Measurements from ENCODE around the gene FOXN1. TPM values are rescaled to one million over a fixed set of nuclear protein-coding genes. Genes with fewer than 3 reads are reported as not detected.

Gene FOXN1
- total RNA-seq, 1 donor from 2014 or later, result 0.07 TPM

DNA sequence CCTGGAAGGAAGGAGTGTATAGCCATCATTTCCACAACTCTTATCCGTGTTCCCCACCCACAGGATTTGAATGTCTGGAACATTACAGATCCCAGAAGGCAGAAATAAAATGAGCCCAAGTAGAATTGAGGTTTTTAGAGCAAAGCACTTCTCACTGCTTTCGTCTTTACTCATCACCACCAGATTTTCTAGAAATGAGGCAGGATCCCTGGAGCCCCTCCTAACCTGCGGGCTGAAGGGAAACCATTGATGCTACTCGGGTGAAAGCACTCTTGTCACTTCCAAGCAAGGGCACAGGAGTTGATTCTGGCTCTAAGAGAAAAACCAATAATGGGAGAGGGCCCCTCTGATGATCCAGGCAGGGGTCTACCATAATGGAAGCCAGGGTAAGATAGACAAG, 73.4 kb downstream of the FOXN1 start:
- no peak for DNase-seq (ENCODE audit: low spot score, unreplicated experiment)
- TF ChIP-seq, protein P1, sequence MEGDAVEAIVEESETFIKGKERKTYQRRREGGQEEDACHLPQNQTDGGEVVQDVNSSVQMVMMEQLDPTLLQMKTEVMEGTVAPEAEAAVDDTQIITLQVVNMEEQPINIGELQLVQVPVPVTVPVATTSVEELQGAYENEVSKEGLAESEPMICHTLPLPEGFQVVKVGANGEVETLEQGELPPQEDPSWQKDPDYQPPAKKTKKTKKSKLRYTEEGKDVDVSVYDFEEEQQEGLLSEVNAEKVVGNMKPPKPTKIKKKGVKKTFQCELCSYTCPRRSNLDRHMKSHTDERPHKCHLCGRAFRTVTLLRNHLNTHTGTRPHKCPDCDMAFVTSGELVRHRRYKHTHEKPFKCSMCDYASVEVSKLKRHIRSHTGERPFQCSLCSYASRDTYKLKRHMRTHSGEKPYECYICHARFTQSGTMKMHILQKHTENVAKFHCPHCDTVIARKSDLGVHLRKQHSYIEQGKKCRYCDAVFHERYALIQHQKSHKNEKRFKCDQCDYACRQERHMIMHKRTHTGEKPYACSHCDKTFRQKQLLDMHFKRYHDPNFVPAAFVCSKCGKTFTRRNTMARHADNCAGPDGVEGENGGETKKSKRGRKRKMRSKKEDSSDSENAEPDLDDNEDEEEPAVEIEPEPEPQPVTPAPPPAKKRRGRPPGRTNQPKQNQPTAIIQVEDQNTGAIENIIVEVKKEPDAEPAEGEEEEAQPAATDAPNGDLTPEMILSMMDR (IDR thresholded peaks at IDR 0.05; ENCODE audit: unreplicated experiment), result no peak
- Mint-ChIP-seq H3K36me3 (ENCODE audit: insufficient read depth) (peaks cover 13% of the 10 kb centered on the region), H3K27ac (no peak overlapping the region), H3K4me1 (ENCODE audit: low read depth) (peaks cover 4% of the 10 kb centered on the region), H3K4me3 (ENCODE audit: low read depth) (no peak overlapping the region), H3K9me3 (ENCODE audit: low read depth) (no peaks in the 10 kb centered on the region), H3K27me3 (peaks cover 5% of the 10 kb centered on the region)

DNA sequence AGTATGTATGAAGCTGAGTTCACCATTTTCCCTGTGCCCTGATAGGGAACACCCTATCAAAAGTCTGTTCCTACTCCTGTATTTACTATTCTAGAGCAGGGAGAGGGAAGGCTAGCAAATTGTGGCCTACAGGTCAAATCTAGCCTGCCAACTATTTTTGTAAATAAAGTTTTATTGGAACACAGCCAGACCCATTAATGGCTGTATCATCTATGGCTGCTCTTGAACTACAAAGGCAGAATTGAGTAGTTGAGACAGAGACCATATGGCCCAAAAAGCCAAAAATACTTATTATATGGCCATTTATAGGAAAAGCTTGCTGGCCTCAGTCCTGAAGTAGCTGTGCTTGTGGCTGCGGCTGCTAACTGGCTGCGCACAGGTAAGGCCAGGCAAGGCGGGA, 74.8 kb downstream of the FOXN1 start:
- Mint-ChIP-seq H3K36me3 (ENCODE audit: insufficient read depth) (peaks cover 16% of the 10 kb centered on the region), H3K27ac (no peak overlapping the region)
- TF ChIP-seq, protein P1 (IDR thresholded peaks at IDR 0.05; ENCODE audit: unreplicated experiment), result no peak

GRCh38 chr17:28582513-28582912, 76.4 kb downstream of the FOXN1 start:
- Mint-ChIP-seq H3K27me3 (no peaks in the 10 kb centered on the region), H3K4me1 (ENCODE audit: low read depth) (no peaks in the 10 kb centered on the region), H3K4me3 (ENCODE audit: low read depth) (no peak overlapping the region), H3K36me3 (ENCODE audit: insufficient read depth) (peaks cover 15% of the 10 kb centered on the region), H3K27ac (no peak overlapping the region), H3K9me3 (ENCODE audit: low read depth) (no peaks in the 10 kb centered on the region)
- no peak for DNase-seq (ENCODE audit: low spot score, unreplicated experiment)
- TF ChIP-seq, protein P1 (IDR thresholded peaks at IDR 0.05; ENCODE audit: unreplicated experiment), result no peak

More for the DNA sequence above, 74.8 kb downstream of the FOXN1 start:
- Mint-ChIP-seq H3K27me3 (peaks cover 4% of the 10 kb centered on the region), H3K4me1 (ENCODE audit: low read depth) (peaks cover 4% of the 10 kb centered on the region), H3K9me3 (ENCODE audit: low read depth) (no peaks in the 10 kb centered on the region), H3K4me3 (ENCODE audit: low read depth) (no peak overlapping the region)
- DNase-seq (ENCODE audit: low spot score, unreplicated experiment), result no peak

DNA sequence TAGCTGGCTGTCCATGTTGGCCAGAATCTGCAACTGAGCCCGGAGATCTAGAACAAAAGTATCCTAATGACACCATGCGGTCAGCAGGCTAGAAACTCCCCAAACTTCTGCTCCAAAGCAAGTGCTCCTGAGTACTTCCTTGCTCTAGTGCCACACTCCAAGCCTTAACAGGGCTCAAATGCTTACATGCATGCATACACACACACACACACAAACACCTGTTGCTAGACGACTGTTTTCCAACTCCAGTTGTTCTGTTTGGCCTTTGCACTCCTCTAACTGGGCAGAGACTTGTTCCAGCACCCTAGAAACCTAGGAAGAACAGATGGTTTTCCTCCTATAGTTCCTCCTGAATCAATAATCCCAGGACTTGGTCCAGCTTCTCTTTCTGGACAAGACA, 78.3 kb downstream of the FOXN1 start:
- peaks cover 18% of the 10 kb centered on the region for H3K36me3 Mint-ChIP-seq (ENCODE audit: insufficient read depth)
- no peaks in the 10 kb centered on the region for H3K9me3 Mint-ChIP-seq (ENCODE audit: low read depth)
- H3K27ac Mint-ChIP-seq, result no peak overlapping the region

DNA sequence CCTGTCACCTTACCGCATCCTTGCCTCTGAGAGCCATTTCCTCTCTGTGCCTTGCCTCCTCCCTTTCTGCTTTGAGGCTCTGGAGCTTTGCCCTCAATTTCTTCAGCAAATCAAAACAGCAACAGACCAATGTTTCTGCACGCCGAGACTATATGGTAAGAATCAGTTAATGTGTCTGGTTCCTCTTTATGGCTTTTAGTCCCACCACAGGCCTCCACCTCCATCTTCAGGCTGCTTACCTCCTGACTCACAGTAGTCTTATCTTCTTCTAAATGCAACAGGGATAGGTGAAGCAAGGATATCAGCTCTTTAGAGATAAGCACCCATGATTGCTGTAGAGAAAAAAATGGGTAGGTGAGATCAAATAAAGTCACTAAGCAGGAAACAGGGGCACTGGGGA, 79.7 kb downstream of the FOXN1 start:
- TF ChIP-seq, protein P1 (IDR thresholded peaks at IDR 0.05; ENCODE audit: unreplicated experiment), result no peak
- peaks cover 13% of the 10 kb centered on the region for H3K36me3 Mint-ChIP-seq (ENCODE audit: insufficient read depth)
- no peaks in the 10 kb centered on the region for H3K4me1 Mint-ChIP-seq (ENCODE audit: low read depth)
- no peak overlapping the region for H3K27ac Mint-ChIP-seq
- H3K9me3 Mint-ChIP-seq (ENCODE audit: low read depth), result no peaks in the 10 kb centered on the region
- no peak overlapping the region for H3K4me3 Mint-ChIP-seq (ENCODE audit: low read depth)
- no peak for DNase-seq (ENCODE audit: low spot score, unreplicated experiment)
- no peaks in the 10 kb centered on the region for H3K27me3 Mint-ChIP-seq

More for the DNA sequence above, 78.3 kb downstream of the FOXN1 start:
- Mint-ChIP-seq H3K27me3 (no peaks in the 10 kb centered on the region), H3K4me1 (ENCODE audit: low read depth) (no peaks in the 10 kb centered on the region), H3K4me3 (ENCODE audit: low read depth) (no peak overlapping the region)
- no peak for DNase-seq (ENCODE audit: low spot score, unreplicated experiment)
- TF ChIP-seq, protein P1 (IDR thresholded peaks at IDR 0.05; ENCODE audit: unreplicated experiment), result no peak

Other genes with a start within 250 kb of the FOXN1 start
- 93.8 and 102 TPM in 2 replicates for gene TMEM97, start 187.1 kb upstream of the FOXN1 start, total RNA-seq
- gene IFT20, start 170.9 kb upstream of the FOXN1 start, total RNA-seq, result 35.4 and 41.0 TPM in 2 replicates
- gene TNFAIP1, start 170.6 kb upstream of the FOXN1 start, total RNA-seq, result 50.9 and 51.0 TPM in 2 replicates
- gene POLDIP2, start 148.8 kb upstream of the FOXN1 start, total RNA-seq, result 66.0 and 68.6 TPM in 2 replicates
- gene SEBOX, start 141.1 kb upstream of the FOXN1 start, total RNA-seq, result not detected in 2 replicates
- 128 and 139 TPM in 2 replicates for gene VTN, start 136.0 kb upstream of the FOXN1 start, total RNA-seq
- gene SARM1, start 134.7 kb upstream of the FOXN1 start, total RNA-seq, result 20.0 and 20.5 TPM in 2 replicates
- 15.7 and 16.1 TPM in 2 replicates for gene SLC46A1, start 100.1 kb upstream of the FOXN1 start, total RNA-seq
- 0.29 and 0.31 TPM in 2 replicates for gene SLC13A2, start 32.7 kb upstream of the FOXN1 start, total RNA-seq
- 41.3 and 46.7 TPM in 2 replicates for gene UNC119, start 46.3 kb downstream of the FOXN1 start, total RNA-seq
- 65.0 and 68.2 TPM in 2 replicates for gene PIGS, start 65.2 kb downstream of the FOXN1 start, total RNA-seq
- 4.8 and 5.6 TPM in 2 replicates for gene ALDOC, start 70.5 kb downstream of the FOXN1 start, total RNA-seq
- gene SPAG5, start 92.7 kb downstream of the FOXN1 start, total RNA-seq, result 69.4 and 77.8 TPM in 2 replicates
- gene RSKR, start 107.8 kb downstream of the FOXN1 start, total RNA-seq, result 35.5 and 36.7 TPM in 2 replicates
- gene BLTP2, start 138.8 kb downstream of the FOXN1 start, total RNA-seq, result 182 and 190 TPM in 2 replicates
- 53.3 and 57.9 TPM in 2 replicates for gene SDF2, start 155.6 kb downstream of the FOXN1 start, total RNA-seq
- gene SUPT6H, start 155.9 kb downstream of the FOXN1 start, total RNA-seq, result 80.0 and 88.0 TPM in 2 replicates
- 15.2 and 16.3 TPM in 2 replicates for gene PROCA1, start 205.5 kb downstream of the FOXN1 start, total RNA-seq
- 147 and 150 TPM in 2 replicates for gene RAB34, start 211.5 kb downstream of the FOXN1 start, total RNA-seq
- gene RPL23A, start 213.6 kb downstream of the FOXN1 start, total RNA-seq, result 1,486 and 1,562 TPM in 2 replicates
- 14.0 and 15.5 TPM in 2 replicates for gene TLCD1, start 219.9 kb downstream of the FOXN1 start, total RNA-seq
- gene NEK8, start 222.4 kb downstream of the FOXN1 start, total RNA-seq, result 15.4 and 16.8 TPM in 2 replicates
- 254 and 260 TPM in 2 replicates for gene TRAF4, start 237.7 kb downstream of the FOXN1 start, total RNA-seq

Measured in progenitor cell of endocrine pancreas (in vitro differentiated cells).